SK-N-SH treated with all-trans-retinoic acid at 6 μM for 48 hours (cell line): Measurements from ENCODE around the gene RGS9.
"Not testable (repeated sequence)": the region's sequence is repeated elsewhere in the genome, so short reads cannot be mapped to it uniquely, and the experiment has no call there.

Experiments used
- ESRRG ChIP-seq: fragments of 250-450 bp; sonication (Bioruptor Pico); IDR thresholded peaks from 2 replicates; pipeline ENCODE4 v1.6.1; 2021; ENCODE audit warnings: mild to moderate bottlenecking
- GLIS3 ChIP-seq: fragments of 250-450 bp; sonication (Bioruptor Pico); IDR thresholded peaks from 2 replicates; pipeline ENCODE4 v1.5.0; 2020; ENCODE audit warnings: mild to moderate bottlenecking, moderate library complexity
- ISL1 ChIP-seq: fragments of 250-450 bp; sonication (Bioruptor Pico); IDR thresholded peaks from 2 replicates; pipeline ENCODE4 v2.1.2; 2022; ENCODE audit warnings: mild to moderate bottlenecking, moderate library complexity
- TCF4 ChIP-seq: fragments of 250-450 bp; sonication (Bioruptor Pico); IDR thresholded peaks from 2 replicates; pipeline ENCODE4 v1.8.0; 2021; ENCODE audit warnings: mild to moderate bottlenecking, moderate library complexity, borderline replicate concordance
- ZC3H10 ChIP-seq: fragments of 250-450 bp; sonication (Bioruptor Pico); IDR thresholded peaks from 2 replicates; pipeline ENCODE4 v1.5.1; 2021; ENCODE audit warnings: mild to moderate bottlenecking, moderate library complexity
- ZNF70 ChIP-seq: fragments of 450-650 bp; formaldehyde crosslinking; IDR thresholded peaks from 2 replicates; pipeline ENCODE4 v1.5.0; 2020; ENCODE audit warnings: mild to moderate bottlenecking, moderate library complexity

DNA sequence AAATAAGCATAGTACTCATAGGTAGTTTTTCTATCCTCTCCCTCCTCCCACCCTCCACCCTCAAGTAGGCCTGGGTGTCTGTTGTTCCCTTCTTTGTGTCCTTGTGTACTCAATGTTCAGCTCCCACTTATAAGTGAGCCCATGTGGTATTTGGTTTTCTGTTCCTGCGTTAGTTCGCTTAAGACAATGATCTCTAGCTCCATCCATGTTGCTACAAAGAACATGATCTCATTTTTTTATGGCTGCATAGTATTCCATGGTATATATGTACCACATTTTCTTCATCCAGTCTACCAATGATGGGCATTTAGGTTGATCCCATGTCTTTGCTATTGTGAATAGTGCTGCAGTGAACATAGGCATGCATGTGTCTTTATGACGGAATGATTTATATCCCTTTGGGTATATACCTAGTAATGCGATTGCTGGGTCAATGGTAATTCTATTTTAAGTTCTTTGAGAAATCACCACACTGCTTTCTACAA is 43.6 kb downstream of the RGS9 start:
- TF ChIP-seq TCF4 (CRISPR knock-in tag); ISL1; ESRRG (CRISPR knock-in tag); ZNF70; ZC3H10 (CRISPR knock-in tag); GLIS3 (CRISPR knock-in tag): not testable (repeated sequence)
